GM18508 (cell line): ENCODE measurements around the gene GPR33.
"Not testable (repeated sequence)": the region's sequence is repeated elsewhere in the genome, so short reads cannot be mapped to it uniquely, and the experiment has no call there.

Experiments
- ATAC-seq: cut with Tn5 transposase; IDR thresholded peaks from one replicate; pipeline ENCODE4 v1.9.1; 2021; ENCODE audit warnings: moderate number of reproducible peaks; ENCODE audit not compliant: insufficient read depth, unreplicated experiment

The GPR33 gene

GRCh38 chr14:31462450-31462849 is 25.4 kb downstream of the GPR33 start:
- ATAC-seq: not testable (repeated sequence)

GRCh38 chr14:31461545-31461944 is 26.3 kb downstream of the GPR33 start:
- no peak for ATAC-seq

GRCh38 chr14:31457665-31458659 is 29.9 kb downstream of the GPR33 start:
- ATAC-seq: no peak

- ATAC-seq: peak; percentile 95
Measured at GRCh38 chr14:31456841-31457664, 30.8 kb downstream of the GPR33 start, which contains the start of gene DTD2. Gene DTD2, minus strand, starts transcription at chr14:31457506. Its CDS starts 113 bp downstream, at chr14:31457393.

- ATAC-seq: no peak
Measured at GRCh38 chr14:31449971-31450610, 37.7 kb downstream of the GPR33 start.

GRCh38 chr14:31449136-31449535 is 38.7 kb downstream of the GPR33 start:
- no peak for ATAC-seq

GRCh38 chr14:31445703-31446102 is 42.1 kb downstream of the GPR33 start:
- no peak for ATAC-seq

- ATAC-seq: no peak
Measured at GRCh38 chr14:31442284-31442683, 45.6 kb downstream of the GPR33 start.

- ATAC-seq: no peak
Measured at GRCh38 chr14:31441273-31442111, 46.3 kb downstream of the GPR33 start.

- no peak for ATAC-seq
Measured at GRCh38 chr14:31440280-31440679, 47.6 kb downstream of the GPR33 start.

GRCh38 chr14:31439561-31439960 is 48.3 kb downstream of the GPR33 start:
- ATAC-seq: no peak

GRCh38 chr14:31437045-31437691 is 50.7 kb downstream of the GPR33 start:
- ATAC-seq: not testable (repeated sequence)

GRCh38 chr14:31435276-31435675 is 52.6 kb downstream of the GPR33 start:
- no peak for ATAC-seq
